Measurements from ENCODE around the gene PRX.
"Not testable (repeated sequence)": the region's sequence is repeated elsewhere in the genome, so short reads cannot be mapped to it uniquely, and the experiment has no call there.

The PRX gene

DNA sequence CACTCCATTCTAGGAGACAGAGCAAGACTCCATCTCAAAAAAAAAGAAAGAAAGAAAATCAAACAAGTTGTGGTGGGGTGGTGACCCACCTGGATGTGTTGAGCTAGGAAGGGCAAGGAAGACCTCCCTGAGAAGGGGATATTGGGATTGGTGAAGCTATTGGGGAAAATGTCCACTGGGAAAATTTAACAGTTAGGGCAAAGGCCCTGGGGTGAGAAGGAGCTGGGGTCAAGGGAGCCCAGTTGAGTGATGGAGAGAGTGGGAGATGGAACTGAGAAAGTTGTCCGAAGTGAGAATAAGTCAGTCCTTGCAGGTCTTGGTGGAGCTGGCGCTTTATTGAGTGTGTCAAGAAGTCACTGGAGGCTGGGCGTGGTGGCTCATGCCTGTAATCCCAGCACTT is 25.1 kb upstream of the PRX start:
- no peak for DNase-seq

DNA sequence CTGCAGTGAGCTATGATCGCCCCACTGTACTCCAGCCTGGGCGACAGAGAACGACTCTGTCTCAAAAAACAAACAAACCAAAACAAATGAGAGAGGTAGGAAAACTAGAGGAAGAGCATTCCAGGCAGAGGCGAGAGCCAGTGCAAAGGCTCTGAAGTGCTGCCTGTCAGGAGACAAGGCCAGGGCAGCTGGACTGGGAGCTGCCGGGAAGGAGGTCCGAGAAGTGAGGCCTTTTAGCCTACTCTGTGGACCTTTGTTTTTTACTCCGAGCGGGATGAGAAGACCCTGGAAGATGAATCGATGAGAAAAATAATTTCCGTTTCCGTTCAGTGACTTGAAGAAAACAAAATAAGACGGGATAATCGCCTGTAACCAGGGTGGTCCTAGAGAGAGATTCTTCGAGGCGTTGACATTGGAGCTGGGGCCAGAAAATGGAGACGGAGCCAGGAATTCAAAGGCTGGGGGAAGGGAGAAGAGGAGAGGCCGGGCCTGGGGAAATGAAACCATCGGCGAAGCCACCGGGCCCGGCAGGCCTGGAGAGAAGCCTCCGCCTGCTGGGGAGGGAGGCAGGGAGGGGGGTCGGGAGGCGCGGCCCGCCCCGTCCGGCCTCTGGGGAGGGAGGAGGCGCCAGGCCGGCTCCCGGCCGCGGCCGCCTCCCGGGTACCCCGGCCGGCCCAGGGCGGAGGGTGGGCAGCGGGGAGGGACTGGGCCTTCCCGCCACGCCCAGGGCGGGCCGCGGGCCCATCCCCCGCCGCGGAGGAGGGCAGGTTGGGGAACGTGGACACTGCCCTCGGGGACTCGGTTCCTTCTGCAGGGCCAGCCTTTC is 20.4 kb upstream of the PRX start:
- DNase-seq, result peak; percentile 82 to 83

DNA sequence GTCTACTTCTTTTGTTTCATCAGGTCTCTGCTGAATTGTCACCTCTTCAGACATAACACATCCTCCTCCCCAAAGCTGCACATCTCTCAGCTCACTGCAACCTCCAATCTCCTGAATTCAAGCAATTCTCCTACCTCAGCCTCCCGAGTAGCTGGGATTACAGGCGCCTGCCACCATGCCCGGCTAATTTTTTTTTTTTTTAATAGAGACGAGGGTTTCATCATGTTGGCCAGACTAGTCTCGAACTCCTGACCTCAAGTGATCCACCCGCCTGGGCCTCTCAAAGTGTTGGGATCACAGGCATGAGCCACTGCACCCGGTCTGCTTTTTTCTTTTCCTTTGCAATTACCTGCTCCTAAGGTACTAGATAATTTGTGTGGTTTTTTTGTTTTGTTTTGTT is 19.6 kb upstream of the PRX start:
- DNase-seq, result not testable (repeated sequence)

DNA sequence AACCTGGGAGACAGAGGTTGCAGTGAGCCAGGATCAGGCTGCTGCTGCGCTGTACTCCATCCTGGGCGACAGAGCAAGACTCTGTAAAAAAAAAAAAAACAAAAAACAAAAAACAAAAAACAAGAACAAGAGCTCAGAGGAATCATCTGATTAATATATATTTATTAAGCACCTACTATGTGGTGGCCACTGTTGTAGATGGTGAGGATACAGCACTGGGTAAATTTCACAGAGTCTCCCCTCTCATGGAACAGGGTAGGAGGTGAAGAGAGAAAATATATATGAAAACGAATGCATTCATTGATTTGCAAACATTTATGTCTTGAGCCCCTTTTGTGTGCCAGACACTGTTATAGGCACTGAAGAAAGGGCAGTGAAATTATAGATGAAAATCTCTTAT is 18.5 kb upstream of the PRX start:
- DNase-seq, result no peak

DNA sequence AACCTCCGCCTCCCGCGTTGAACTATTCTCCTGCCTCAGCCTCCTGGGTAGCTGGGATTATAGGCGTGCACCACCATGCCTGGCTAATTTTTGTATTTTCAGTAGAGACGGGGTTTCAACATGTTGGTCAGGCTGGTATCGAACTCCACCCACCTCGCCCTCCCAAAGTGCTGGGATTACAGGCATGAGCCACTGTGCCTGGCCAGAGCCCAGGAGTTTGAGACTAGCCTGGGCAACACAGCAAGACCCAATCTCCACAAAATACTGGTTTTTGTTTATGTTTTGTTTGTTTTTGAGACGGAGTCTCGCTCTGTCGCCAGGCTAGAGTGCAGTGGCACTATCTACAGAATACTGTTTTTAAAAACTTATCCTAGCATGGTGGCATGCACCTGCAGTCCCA is 17.1 kb upstream of the PRX start:
- not testable (repeated sequence) for DNase-seq

DNA sequence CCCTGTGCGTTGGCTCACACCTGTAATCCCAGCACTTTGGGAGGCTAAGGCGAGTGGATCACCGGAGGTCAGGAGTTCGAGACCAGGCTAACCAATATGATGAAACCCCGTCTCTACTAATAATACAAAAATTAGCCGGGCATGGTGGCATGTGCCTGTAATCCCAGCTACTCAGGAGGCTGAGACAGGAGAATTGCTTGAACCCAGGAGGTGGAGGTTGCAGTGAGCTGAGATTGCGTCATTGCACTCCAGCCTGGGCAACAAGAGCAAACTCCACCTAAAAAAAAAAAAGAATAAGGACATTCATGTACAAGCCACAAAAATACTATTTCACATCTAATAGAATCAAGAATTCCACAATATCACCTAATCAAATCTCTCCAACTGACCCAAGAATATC is 15.0 kb upstream of the PRX start:
- DNase-seq, result not testable (repeated sequence)

DNA sequence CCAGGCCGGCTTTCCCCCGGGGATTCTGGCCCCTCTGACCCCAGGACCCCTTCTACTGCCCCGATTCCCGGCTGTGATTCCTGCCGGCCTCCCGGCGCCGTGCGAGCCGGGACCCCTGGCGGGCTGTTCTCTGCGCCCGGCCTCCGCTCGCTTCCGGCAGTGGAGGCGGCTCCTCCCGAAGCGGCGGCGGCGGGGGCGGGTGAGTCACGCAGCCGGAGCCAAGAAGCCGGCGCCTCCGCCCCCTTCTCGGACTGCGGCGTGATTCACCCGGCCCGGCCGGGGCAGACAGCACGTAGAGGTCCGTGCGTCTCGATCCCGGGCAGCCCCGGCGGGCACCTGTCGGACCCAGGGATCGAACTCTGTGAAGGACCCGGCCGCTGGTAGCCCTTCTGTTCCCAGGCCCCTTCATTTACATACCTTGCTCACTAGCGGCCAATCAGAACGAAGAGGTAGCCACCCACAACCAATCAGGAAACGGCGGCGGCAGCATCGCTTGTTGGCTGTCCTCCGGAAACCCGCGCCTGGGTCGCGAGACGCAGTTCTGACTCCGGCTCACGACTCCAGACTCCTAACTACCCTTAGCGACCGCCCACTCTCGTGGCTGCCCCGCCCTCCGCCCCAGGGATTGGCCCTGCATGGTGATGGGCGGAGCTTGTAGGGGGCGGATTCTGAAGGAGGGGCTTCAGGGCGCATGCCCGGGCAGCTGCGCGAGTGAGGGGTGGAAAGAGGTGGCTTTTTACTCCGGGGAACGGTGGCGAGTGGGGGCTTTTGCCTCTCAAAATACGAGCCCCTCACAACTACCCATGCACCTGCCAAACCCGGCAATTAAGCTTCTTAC is 12.5 kb upstream of the PRX start, which contains the start of gene SERTAD1:
Gene SERTAD1 (minus strand): TSS at position 543 of the 838 bp plus-strand sequence. CDS start 2,446 bp downstream, outside the sequence.
- peak; percentile 99 to 100 for DNase-seq

DNA sequence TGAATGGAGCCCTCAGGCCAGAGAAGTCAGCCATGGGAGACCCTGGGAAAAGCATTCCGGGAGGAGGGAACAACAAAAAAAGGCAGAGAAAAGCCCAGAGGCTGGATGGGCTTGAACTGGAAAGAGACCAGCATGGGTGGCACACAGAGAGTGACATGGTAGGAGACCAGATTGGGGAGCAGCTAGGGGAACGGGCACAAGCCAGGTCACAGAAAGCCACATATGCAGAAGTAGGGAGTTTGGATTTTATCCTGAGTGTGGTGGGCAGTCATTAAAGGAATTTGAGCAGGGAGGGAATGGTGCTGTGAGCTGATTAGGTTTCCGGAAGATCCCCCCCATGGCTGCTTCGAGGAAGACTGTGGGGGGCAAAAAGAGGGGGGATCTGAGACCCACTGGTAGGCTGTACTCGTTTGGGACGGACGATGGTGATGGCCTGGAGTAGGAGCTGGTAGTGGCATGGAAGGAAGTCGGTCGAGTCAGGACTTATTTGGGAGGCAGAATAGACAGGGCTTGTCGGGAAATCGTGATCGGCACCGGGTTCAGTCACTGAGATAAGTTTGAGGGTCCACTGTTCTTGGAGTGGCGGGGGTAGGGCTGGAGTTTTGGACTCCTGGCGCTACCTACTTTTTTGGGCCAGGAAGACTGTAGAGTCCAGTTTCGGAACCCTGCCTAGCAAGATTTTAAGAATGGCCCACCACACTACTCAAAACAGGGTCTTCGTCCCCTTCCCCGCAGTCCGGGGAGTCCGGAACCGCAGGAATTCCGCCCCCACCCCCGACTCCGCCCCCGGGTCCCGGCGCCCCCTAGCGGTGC is 11.7 kb upstream of the PRX start:
- DNase-seq, result no peak

DNA sequence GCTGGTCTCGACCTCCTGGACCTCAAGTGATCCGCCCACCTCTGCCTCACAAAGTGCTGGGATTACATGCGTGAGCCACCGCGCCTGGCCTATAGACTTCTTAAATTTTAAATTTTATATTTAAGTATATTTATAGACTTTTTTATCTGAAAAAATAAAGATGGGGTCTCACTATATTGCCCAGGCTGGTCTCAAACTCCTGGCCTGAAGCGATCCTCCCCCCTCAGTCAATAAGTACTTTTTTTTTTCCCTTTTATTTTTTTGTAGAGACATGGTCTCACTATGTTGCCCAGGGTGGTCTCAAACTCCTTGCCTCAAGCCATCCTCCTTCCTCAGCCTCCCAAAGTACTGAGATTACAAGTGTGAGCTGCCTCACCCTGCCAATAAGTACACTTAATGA is 10.8 kb upstream of the PRX start:
- no peak for DNase-seq

DNA sequence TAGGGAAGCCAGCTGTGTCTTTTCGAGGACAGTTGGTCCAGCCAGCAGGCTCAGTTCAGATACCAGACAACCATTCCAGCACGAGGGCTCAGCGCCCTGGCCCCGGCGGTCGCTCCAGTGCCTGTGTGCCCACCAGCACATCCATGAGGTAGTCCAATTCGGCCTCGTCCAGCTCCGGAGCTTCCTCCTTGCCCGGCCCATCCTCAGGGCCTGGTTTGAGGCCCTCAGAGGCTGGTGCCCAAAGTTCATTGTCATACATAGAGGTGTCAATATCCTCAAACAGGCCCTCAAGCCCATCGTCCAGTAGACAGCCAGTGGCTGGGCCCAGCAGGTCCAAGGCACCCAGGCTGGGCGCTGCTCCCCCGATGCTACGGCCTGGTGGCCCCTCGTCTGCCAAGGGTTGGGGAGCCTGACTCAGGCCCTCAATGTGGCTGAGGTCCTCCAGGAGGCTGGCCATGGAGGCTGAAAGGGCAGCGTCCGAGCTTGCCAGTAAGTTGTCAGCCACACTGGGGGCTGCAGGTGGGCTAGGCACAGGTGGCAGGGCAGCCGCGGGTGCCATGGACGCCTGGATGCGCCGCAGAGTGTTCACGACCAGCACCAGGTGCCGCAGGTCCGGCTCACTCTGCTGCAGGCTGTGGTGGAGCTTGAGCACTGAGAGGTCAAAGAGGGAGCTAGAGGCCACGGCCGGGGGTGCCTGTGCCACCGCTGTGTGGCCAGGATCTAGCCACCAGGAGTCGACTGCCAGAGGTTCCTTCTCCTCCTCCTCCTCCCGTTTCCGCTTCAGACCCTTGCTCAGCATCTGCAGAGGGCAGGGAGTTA is 9.8 kb upstream of the PRX start:
- DNase-seq, result no peak

DNA sequence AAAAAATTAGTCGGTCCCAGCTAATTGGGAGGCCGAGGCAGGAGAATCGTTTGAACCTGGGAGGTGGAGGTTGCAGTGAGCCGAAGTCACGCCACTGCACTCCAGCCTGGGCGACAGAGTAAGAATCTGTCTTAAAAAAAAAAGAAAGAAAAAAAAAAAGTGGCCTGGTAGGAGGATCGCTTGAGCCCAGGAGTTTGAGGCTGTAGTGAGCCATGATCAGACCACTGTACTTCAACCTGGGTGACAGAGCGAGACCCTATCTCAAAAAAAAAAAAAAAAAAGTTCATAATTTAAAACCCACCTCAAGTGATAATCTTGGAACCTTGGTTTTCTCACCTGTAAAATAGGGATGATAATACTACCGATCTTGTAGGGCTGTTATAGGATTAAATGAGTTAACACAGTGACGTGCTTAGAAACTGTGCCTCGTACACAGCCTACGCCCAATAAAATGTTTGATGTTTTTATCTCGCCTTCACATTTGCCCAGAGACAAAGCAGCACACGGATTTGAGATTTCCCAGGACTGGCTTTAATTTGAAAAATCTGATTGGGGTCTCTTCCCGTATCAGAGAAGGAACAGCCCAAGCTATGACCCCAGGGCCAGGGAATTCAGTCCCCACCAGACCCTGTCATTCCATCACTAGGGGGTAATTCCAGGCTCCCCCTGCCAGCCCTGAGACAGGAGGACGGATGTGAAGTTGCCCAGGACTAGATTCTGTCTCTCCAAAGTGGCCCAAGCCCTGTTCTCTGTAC is 9.0 kb upstream of the PRX start:
- DNase-seq, result no peak

DNA sequence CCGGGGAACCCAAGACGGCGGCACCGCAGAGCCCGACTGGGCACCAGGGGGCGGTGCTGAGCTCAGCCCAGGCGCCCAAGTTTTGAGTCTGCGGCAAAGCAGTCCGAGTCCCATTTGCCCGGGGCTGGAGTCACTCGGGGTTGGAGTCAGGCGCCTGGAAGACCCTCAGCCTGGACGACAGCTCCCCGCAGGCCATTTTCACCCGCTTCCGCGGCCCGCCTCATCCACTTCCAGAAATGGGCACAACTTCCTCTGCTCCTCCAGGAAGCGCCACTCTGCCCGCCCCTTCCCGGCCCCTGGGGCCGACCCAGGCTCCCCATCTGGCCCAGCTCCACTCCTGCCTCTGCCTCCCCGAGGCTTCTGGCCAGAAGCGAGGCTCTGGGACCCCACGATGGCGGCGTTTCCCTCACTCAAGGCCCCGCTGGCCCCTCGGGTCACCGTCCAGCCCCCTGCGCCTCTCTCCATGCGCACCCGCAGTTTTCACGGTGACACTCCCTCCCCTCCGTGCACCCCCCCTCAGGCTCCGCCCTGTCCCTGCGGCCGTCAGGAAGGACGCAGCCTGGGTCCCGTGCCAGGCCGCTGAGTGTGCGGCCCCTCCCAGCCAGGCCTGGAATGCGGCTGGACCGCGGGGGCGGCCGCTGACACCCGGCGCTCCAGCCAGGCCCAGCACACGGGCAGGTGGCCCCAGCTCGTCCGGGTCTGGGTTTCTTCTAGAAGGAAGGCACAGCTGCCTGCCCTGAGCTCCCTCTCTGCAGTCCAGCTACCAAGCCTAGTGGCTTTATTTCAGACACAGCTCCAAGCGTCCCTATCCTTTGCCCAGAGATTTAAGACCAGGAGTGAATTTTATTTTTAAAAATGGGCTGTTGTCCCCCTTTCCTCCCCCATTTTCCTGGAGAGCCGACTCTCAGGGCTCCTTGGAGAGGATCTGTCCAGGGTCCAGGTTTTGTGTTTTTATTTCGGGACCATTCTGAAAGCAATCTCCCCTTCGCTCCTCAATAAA is 7.9 kb upstream of the PRX start:
- peak; percentile 87 to 89 for DNase-seq

DNA sequence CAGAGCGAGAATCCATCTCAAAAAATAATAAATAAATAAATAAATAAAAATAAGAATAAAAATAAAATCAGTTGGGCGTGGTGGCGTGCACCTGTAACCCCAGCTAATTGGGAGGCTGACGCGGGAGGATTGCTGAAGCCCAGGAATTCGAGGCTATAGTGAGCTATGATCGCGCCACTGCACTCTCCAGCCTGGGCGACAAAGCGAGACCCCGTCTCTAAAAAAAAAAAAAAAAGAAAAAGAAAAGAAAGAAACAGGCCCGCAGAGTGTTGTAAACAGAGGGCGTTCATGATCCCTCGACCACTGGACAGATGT is 7.2 kb upstream of the PRX start:
- DNase-seq, result no peak

DNA sequence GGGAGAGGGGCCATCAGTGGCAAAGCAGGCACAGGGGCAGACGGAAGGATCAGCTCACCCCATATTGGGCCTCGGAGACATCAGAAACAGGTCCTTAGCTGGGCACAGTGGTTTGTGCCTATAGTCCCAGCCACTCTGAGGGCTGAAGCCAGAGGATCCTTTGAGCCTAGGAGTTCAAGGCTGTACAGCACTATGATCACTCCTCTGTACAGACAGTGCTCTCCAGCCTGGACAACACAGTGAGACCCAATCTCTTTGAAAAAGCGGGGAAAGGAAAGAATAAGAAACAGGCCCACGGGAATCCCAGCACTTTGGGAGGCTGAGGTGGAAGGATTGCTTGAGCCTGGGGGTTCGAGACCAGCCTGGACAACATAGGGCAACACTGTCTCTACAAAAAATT is 6.6 kb upstream of the PRX start:
- DNase-seq, result no peak

DNA sequence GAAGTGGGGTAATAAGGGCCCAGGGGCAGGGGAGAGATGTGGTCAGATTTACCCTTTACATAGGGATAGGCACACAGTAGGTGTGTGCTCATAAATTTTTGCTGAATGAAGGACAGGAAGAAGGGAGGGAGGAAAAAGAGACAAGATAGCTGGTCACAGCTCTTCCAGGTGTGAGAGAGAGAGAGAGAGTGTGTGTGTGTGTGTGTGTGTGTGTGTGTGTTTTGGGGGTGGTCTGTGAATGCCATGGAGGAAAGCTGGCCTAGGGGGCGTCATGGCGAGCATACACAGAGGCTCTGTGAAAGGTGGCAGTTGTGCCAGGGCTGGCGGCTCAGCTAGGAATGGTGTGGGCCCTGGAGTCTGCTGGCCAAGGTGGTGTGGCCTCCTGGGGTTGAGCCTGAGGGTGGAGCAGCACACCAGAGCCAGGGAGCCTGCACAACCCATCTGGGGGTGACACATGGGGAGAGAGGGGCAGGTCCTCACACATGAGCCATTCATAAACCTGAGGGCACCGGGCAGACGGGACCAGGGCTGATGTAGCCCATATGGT is 6.0 kb upstream of the PRX start:
- DNase-seq, result no peak

DNA sequence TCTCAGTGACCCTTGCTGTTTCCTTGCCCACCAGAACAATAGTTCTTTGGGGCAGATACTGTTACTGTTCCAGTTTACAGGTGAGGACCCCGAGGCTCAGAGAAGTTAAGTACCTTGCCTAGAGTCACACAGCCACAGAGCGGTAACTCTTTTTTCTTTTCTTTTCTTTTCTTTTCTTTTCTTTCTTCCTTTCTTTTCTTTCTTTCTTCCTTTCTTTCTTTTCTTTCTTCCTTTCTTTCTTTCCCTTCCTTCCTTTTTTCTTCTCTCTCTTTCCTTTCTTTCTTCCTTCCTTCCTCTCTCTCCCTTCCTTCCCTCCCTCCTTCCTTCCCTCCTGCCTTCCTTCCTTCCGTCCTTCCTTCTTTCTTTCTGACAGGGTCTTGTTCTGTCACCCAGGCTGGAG is 4.9 kb upstream of the PRX start:
- no peak for DNase-seq

DNA sequence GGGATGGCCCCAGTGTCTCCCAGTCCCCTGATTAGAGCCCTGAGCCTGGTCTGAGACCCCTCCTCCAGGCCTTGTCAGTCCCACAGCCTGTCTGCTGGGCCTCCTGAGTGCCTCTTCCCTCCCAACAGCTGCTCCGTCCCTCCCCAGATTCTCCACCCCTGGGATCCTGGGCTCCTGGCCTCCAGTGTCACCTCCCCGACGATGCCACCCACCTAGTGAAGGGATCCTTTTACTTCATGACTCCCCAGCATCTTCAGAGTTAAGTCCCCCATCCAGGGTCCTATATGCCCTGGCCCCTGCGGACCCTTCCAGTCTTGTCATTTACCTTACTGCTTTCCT is 4.4 kb upstream of the PRX start:
- no peak for DNase-seq

DNA sequence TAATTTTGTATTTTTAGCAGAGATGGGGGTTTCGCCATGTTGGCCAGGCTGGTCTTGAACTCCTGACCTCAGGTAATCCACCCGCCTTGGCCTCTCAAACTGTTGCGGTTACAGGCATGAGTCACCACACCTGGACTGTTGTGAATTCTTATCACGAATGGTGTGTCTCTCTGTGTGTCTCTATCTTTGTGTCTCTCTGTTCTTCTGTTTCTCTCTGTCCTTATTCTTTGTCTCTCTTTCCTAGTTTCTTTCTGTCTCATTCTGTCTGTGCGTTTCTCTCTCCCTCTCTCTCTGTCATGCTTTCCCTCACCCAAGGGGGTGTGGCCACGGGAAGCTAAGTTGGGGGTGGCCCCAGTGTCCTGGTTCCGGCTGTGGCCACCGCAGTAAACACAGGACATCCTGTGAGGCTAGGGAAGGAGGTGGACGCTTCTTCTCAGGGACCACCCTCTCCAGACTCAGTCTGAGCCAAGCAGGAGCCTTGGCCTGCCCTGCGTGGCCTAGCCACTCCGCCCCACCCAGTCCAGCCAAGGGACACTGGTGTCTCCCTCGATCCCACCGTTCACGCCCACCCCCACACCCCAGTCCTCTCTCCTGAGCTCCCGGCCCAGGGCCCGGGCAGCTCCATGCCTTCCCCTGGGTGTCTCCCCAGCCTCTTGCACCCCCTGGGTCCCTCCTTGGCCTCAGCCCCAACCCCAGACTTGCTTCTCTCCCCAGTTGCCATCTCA is 3.9 kb upstream of the PRX start:
- DNase-seq, result no peak

DNA sequence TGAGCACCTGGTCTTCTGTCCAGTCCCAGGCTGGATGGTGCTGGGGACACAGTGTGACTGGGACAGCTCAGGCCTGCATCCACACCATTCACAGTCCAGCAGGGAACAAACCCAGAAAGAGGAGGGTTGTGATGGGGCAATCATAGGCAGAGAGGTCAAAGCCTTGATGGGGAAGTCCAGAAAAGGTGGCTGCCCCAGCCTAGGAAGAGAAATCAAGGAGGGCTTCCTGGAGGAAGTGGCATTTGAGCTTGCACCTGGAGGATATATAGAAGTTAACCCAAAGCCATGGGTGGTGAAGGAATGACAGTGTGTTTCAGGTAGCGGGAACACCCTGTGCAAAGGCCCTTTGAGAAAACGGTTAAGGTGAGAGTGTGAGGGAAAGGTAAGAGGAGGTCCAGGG is 2.6 kb upstream of the PRX start:
- no peak for DNase-seq
